ENCODE results near the gene UVRAG. TPM values are rescaled to one million over a fixed set of nuclear protein-coding genes. Genes with fewer than 3 reads are reported as not detected.

The UVRAG gene
- total RNA-seq, 1 donor from 2014 or later: 45.2 TPM

DNA sequence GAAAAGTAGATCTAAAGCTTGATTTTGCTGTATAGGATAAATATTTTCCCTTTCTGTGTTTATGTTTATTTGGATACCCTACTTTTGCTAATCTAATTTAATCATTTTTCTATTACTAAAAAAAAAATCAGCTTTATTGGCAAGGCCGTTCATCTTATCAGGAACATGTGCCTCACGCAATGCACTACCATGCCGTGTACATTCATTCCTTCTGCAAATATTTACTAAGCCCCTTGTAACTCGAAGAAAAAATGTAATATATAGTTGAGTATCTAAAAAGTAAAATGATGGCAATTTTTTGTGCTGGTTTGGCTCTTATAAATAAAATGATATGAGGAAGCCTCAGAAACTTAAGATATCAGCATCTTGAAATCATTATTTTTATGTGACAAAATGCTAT is 8.9 kb downstream of the UVRAG start:
- no peak overlapping the region for H3K27ac ChIP-seq
- intact Hi-C loops (cut with DNase I): no loop called here
- H3K27me3 ChIP-seq: no peaks in the 10 kb centered on the region
- H3K4me1 ChIP-seq: peaks cover 12 to 22% of the 10 kb centered on the region in 2 donors
- H3K9me3 ChIP-seq: no peaks in the 10 kb centered on the region
- H3K4me3 ChIP-seq: no peak overlapping the region
- TF ChIP-seq, protein P1, sequence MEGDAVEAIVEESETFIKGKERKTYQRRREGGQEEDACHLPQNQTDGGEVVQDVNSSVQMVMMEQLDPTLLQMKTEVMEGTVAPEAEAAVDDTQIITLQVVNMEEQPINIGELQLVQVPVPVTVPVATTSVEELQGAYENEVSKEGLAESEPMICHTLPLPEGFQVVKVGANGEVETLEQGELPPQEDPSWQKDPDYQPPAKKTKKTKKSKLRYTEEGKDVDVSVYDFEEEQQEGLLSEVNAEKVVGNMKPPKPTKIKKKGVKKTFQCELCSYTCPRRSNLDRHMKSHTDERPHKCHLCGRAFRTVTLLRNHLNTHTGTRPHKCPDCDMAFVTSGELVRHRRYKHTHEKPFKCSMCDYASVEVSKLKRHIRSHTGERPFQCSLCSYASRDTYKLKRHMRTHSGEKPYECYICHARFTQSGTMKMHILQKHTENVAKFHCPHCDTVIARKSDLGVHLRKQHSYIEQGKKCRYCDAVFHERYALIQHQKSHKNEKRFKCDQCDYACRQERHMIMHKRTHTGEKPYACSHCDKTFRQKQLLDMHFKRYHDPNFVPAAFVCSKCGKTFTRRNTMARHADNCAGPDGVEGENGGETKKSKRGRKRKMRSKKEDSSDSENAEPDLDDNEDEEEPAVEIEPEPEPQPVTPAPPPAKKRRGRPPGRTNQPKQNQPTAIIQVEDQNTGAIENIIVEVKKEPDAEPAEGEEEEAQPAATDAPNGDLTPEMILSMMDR (IDR thresholded peaks at IDR 0.05): no peak
- no peaks in the 10 kb centered on the region for H3K36me3 ChIP-seq
- DNase-seq (ENCODE audit: low spot score in 2 of 2): no peak

DNA sequence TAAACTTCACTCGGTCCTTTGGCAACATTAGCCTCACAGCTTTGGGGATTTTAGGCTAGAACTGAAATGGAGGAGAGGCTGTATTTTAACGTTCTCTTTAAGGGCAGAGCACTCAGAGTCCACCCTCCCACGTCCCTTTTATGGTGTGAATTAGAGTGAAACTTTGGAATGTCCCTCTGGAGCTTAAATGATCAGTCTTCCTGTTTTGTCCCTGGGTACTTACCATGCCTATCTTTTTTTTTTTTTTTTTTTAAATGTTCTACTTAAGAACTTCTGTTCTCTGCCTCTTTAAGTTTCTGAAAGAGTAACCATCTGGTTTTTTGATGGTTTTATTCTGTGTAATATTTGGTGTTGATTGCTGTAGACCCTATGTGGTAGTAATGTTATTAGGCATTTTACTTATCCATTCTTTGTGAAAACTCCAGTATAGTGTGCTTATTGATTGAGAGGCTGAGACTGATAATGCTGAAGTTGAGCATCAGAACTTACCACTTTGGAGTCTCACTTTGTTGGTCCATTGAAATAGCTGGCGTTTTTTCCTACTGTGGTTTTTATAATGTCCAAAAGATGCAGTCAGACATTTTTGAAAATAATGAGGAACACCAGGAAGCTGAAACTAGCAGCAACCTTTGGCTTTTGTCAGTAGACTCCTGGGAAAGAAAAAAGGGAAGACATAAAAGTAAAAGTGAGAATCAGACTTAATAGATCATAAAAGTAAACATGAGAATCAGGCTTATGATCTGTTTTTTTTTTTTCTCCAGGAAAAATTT is 11.6 kb downstream of the UVRAG start:
- no peaks in the 10 kb centered on the region for H3K9me3 ChIP-seq
- H3K4me1 ChIP-seq: peaks cover 12 to 24% of the 10 kb centered on the region in 2 donors
- intact Hi-C loops (cut with DNase I): loop anchor here (1.0 kb wide), 1 partner anchor 41 kb away; no protein-coding TSS in a partner anchor
- H3K27me3 ChIP-seq: no peaks in the 10 kb centered on the region
- H3K4me3 ChIP-seq: peak overlapping the region in 1 of 2 donors; percentile 50
- H3K36me3 ChIP-seq: no peaks in the 10 kb centered on the region
- peak overlapping the region; percentile 84 to 90 for H3K27ac ChIP-seq
- DNase-seq (ENCODE audit: low spot score in 2 of 2): no peak
- TF ChIP-seq, protein P1 (IDR thresholded peaks at IDR 0.05): no peak

DNA sequence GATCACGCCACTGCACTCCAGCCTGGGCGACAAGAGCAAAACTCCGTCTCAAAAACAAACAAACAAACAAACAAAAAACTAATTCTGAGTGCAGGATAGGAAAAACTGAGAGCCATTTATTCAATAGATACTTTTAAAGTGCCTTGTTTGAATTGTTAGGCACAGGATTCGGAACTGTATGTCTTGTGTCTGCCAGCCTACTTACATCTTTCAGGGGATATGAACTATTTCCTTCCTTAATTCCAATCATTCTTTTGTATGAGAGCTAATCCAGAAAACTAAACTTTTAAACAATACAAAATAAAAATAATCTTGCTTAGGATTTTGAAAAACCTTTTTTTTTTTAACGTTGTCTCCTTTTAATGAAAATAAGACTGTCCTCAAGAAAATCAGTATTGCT is 12.6 kb downstream of the UVRAG start:
- no peaks in the 10 kb centered on the region for H3K36me3 ChIP-seq
- no peaks in the 10 kb centered on the region for H3K27me3 ChIP-seq
- DNase-seq (ENCODE audit: low spot score in 2 of 2): no peak
- intact Hi-C loops (cut with DNase I): loop anchor here (1.0 kb wide), 1 partner anchor 40 kb away; no protein-coding TSS in a partner anchor
- peak overlapping the region in 1 of 2 donors; percentile 50 for H3K4me3 ChIP-seq
- no peaks in the 10 kb centered on the region for H3K9me3 ChIP-seq
- H3K4me1 ChIP-seq: peaks cover 12 to 24% of the 10 kb centered on the region in 2 donors
- TF ChIP-seq, protein P1 (IDR thresholded peaks at IDR 0.05): no peak
- H3K27ac ChIP-seq: peak overlapping the region; percentile 84 to 90

DNA sequence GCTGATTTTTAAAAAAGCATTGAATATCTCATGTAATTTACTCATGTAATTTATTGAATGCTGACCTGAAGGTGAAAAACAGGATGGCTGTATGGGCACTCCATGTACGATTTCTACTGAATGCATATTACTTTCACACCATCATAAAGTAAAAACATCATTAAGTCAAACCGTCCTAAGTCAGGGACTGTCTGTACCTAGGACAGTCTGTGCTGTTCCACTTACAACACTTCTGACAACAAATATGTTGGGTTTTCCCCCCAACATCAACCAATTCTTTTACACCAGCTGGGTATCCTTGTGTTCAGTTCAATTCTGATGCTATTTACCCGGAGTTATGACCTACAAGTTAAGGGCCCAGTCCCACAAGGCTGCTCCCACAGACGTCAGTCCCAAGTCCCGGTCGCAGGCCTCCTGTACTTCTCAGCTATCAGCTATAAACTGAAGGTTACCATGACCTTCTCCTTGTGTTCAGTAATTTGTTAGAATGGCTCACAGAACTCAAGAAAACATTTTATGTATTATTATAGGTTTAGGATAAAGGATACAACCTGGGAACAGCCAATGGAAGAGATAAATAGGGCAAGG is 17.0 kb downstream of the UVRAG start:
- intact Hi-C loops (cut with DNase I): no loop called here
- H3K9me3 ChIP-seq: no peaks in the 10 kb centered on the region
- H3K27me3 ChIP-seq: no peaks in the 10 kb centered on the region
- H3K4me1 ChIP-seq: peaks cover 5 to 16% of the 10 kb centered on the region in 2 donors
- TF ChIP-seq, protein P1 (IDR thresholded peaks at IDR 0.05): no peak
- no peaks in the 10 kb centered on the region for H3K36me3 ChIP-seq
- H3K4me3 ChIP-seq: no peak overlapping the region
- no peak overlapping the region for H3K27ac ChIP-seq
- DNase-seq (ENCODE audit: low spot score in 2 of 2): no peak

DNA sequence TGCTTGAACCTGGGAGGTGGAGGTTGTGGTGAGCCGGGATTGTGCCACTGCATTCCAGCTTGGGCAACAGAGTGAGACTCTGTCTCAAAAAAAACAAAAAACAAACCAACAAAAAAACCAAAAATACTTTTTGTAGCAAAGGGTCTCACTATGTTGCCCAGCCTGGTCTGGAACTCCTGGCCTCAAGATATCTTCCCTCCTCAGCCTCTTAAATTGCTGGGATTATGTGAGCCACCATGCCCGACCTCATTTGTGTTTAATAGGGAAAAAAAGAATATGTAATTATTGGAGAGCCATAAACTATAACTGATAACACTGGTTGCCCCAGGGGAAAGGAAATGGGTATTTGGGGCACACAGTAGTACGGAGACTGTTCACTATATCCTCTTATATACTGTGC is 19.7 kb downstream of the UVRAG start:
- no peak for DNase-seq (ENCODE audit: low spot score in 2 of 2)
- TF ChIP-seq, protein P1 (IDR thresholded peaks at IDR 0.05): no peak
- Histone ChIP-seq H3K36me3 (no peaks in the 10 kb centered on the region), H3K4me1 (no peaks in the 10 kb centered on the region), H3K27me3 (no peaks in the 10 kb centered on the region), H3K27ac (no peak overlapping the region), H3K4me3 (no peak overlapping the region), H3K9me3 (no peaks in the 10 kb centered on the region)
- intact Hi-C loops (cut with DNase I): no loop called here

All from ascending aorta (tissue), 2 donors.